Endothelial cell of umbilical vein (primary cell): ENCODE results near the gene ARHGEF6. TPM values are rescaled to one million over a fixed set of nuclear protein-coding genes. Genes with fewer than 3 reads are reported as not detected.

ENCODE experiments used
- BruUV-seq: library from RNA; stranded (reverse); fragments of 400-500 nt; replicated peaks from 2 replicates; lab custom pipeline; 2021; lab: Mats Ljungman, UMichigan
- CTCF ChIA-PET: fragments of 300-600, 350-600 bp; sonication (Branson Sonifier 250); formaldehyde crosslinking; loops from one replicate; lab custom pipeline; 2021; ENCODE audit warnings: antibody characterized with exemption, inconsistent platforms; lab: Charles Lee
- POLR2A ChIA-PET: fragments of 300-600, 350-600 bp; sonication (Branson Sonifier 250); formaldehyde crosslinking; loops from one replicate; lab custom pipeline; 2021; ENCODE audit warnings: antibody characterized with exemption, inconsistent platforms; lab: Charles Lee
- DNase-seq: peaks from one replicate; pipeline ENCODE4 v3.0.0-alpha.2; 2011; ENCODE audit warnings: low read depth, low spot score
- FAIRE-seq: peaks from 2 replicates; lab custom pipeline; 2011; peaks lifted over from hg19 to GRCh38; lab: Jason Lieb, UNC
- H2AFZ ChIP-seq: 2 replicates; pipeline ENCODE4 v1.6.0; 2012; ENCODE audit warnings: low read depth, low read length, control low read depth, inconsistent platforms
- H3K27ac ChIP-seq: 2 replicates; pipeline ENCODE4 v1.5.1; 2011; ENCODE audit warnings: low read depth, mild to moderate bottlenecking, control low read depth, low read length, moderate library complexity; ENCODE audit not compliant: insufficient read depth
- H3K27me3 ChIP-seq, 2 experiments: 2 replicates each; pipeline versions ENCODE4 v1.6.0 to v1.6.1; 2011; ENCODE audit warnings: low read length in 2 of 2, mixed read lengths in 1 of 2; ENCODE audit not compliant: control insufficient read depth in 2 of 2, insufficient read depth in 2 of 2
- H3K36me3 ChIP-seq, 2 experiments: 2 replicates in 1 of 2; 3 replicates in 1 of 2; pipeline ENCODE4 v1.5.1; 2011; ENCODE audit warnings: low read length in 2 of 2, mild to moderate bottlenecking in 1 of 2, moderate library complexity in 1 of 2; ENCODE audit not compliant: control insufficient read depth in 2 of 2, insufficient read depth in 2 of 2; ENCODE audit errors: extremely low read depth in 1 of 2
- H3K4me1 ChIP-seq: 3 replicates; pipeline ENCODE4 v1.5.1; 2011; ENCODE audit warnings: mild to moderate bottlenecking, low read length; ENCODE audit not compliant: control insufficient read depth, insufficient read depth; ENCODE audit errors: extremely low read depth
- H3K4me2 ChIP-seq: 2 replicates; pipeline ENCODE4 v1.6.1; 2011; ENCODE audit warnings: low read length, control low read depth, mixed read lengths; ENCODE audit not compliant: insufficient read depth
- H3K4me3 ChIP-seq, 3 experiments: fragments of 200-600 bp in 1 of 3; sonication (generic), shearing (Covaris generic) in 1 of 3; replicated peaks in 1 of 3; 2 replicates each; pipeline ENCODE4 v1.5.1; 2011 to 2016; ENCODE audit warnings: control low read depth in 3 of 3, low read length in 3 of 3, mild to moderate bottlenecking in 2 of 3, inconsistent platforms in 1 of 3, low read depth in 1 of 3, moderate library complexity in 1 of 3; ENCODE audit not compliant: insufficient read depth in 1 of 3
- H3K79me2 ChIP-seq: 2 replicates; pipeline ENCODE4 v1.6.0; 2012; ENCODE audit warnings: low read length, inconsistent platforms; ENCODE audit not compliant: control insufficient read depth, insufficient read depth
- H3K9ac ChIP-seq: replicated peaks from 2 replicates; pipeline ENCODE3; 2011; ENCODE audit warnings: low read length, control low read depth; ENCODE audit not compliant: insufficient read depth; ENCODE audit errors: extremely low read depth
- H3K9me1 ChIP-seq: replicated peaks from 3 replicates; pipeline ENCODE4 v1.6.0; 2011; ENCODE audit warnings: mild to moderate bottlenecking, low read length; ENCODE audit not compliant: control insufficient read depth, insufficient read depth; ENCODE audit errors: extremely low read depth
- H3K9me3 ChIP-seq: replicated peaks from 2 replicates; pipeline ENCODE4 v1.5.1; 2012; ENCODE audit warnings: low read length, inconsistent platforms; ENCODE audit not compliant: control insufficient read depth, insufficient read depth
- H4K20me1 ChIP-seq: replicated peaks from 2 replicates; pipeline ENCODE3; 2011; ENCODE audit warnings: mild to moderate bottlenecking, low read length; ENCODE audit not compliant: control insufficient read depth, insufficient read depth; ENCODE audit errors: extremely low read depth
- CTCF ChIP-seq, 2 donors: IDR thresholded peaks; 1 replicate in 1 of 2; 2 replicates in 1 of 2; pipeline ENCODE4 v1.5.1; 2011; ENCODE audit warnings: low read length in 2 of 2, mild to moderate bottlenecking in 2 of 2, moderate library complexity in 2 of 2, control low read depth in 1 of 2, inconsistent platforms in 1 of 2, low read depth in 1 of 2; ENCODE audit not compliant: insufficient read depth in 1 of 2; ENCODE audit errors: extremely low read depth in 1 of 2
- EZH2 ChIP-seq: IDR thresholded peaks from 2 replicates; pipeline ENCODE4 v1.6.1; 2012; ENCODE audit warnings: borderline replicate concordance, low read depth, mild to moderate bottlenecking, moderate library complexity, low read length, inconsistent platforms; ENCODE audit not compliant: severe bottlenecking
- FOS ChIP-seq: IDR thresholded peaks from 2 replicates; pipeline ENCODE4 v1.6.1; 2011; ENCODE audit warnings: mild to moderate bottlenecking, low read length, moderate library complexity, borderline replicate concordance; ENCODE audit not compliant: insufficient read depth
- GATA2 ChIP-seq: IDR thresholded peaks from 2 replicates; pipeline ENCODE4 v1.7.0; 2011; ENCODE audit warnings: low read depth, mild to moderate bottlenecking, moderate library complexity, mixed read lengths, low read length; ENCODE audit not compliant: insufficient read length, insufficient read depth
- JUN ChIP-seq: IDR thresholded peaks from 2 replicates; pipeline ENCODE4 v1.6.1; 2011; ENCODE audit warnings: borderline replicate concordance, low read depth; ENCODE audit not compliant: insufficient read length, insufficient read depth
- MAX ChIP-seq: IDR thresholded peaks from 2 replicates; pipeline ENCODE4 v1.6.1; 2011; ENCODE audit not compliant: insufficient read depth, insufficient read length
- MYC ChIP-seq: IDR thresholded peaks from one replicate; pipeline ENCODE4 v1.6.1; 2011; ENCODE audit warnings: mild to moderate bottlenecking, low read depth, low read length
- POLR2A ChIP-seq: IDR thresholded peaks from 2 replicates; pipeline ENCODE4 v1.6.1; 2012; ENCODE audit warnings: low read depth, mild to moderate bottlenecking, control low read depth, low read length
- POLR2AphosphoS5 ChIP-seq: IDR thresholded peaks from 2 replicates; pipeline ENCODE4 v1.6.1; 2012; ENCODE audit warnings: low read depth, mild to moderate bottlenecking, control low read depth, low read length, moderate library complexity; ENCODE audit not compliant: insufficient read depth
- dilution Hi-C: fragments of 300-500 bp; cut with MboI; formaldehyde crosslinking; loops from one replicate; pipeline ENCODE4 v1.15.0; 2019; ENCODE audit warnings: low sequenced_read_pairs; ENCODE audit not compliant: extremely low pct_ligation_motif_present
- intact Hi-C: fragments of 100-400 bp; cut with micrococcal nuclease; formaldehyde crosslinking; loops from one replicate; pipeline ENCODE4 v1.10.0; 2022
- polyA plus RNA-seq, 4 experiments: library from polyadenylated mRNA; depleted of rRNA in 3 of 4; stranded (reverse) in 3 of 4; unstranded in 1 of 4; fragments of >200 nt; gene quantifications; 2 replicates each; pipeline versions ENCODE4 v1.2.1 to v1.2.3, GENCODE V29; 2011 to 2012; ENCODE audit warnings: missing spikeins in 1 of 4
- total RNA-seq: library from RNA; stranded (reverse); gene quantifications from 2 replicates; pipeline ENCODE4 v1.2.3, GENCODE V29; 2021

The ARHGEF6 gene
- total and polyA plus RNA-seq, 2 donors (not counting 3 experiments of a cell fraction or from before 2014, with no cell fraction given) = 4.9 to 6.4 TPM

- Histone ChIP-seq H3K36me3 (no peaks in the 10 kb centered on the region), H3K9me3 (no peaks in the 10 kb centered on the region), H3K4me2 (no peak overlapping the region), H3K9me1 (no peaks in the 10 kb centered on the region), H2AFZ (no peak overlapping the region), H3K27me3 (no peaks in the 10 kb centered on the region), H3K79me2 (no peaks in the 10 kb centered on the region), H3K9ac (no peak overlapping the region), H3K27ac (no peak overlapping the region), H4K20me1 (no peaks in the 10 kb centered on the region), H3K4me1 (no peaks in the 10 kb centered on the region), H3K4me3 (no peak overlapping the region)
- TF ChIP-seq POLR2A (no peak), CTCF (IDR thresholded peaks at IDR 0.05; ENCODE audit: extremely low read depth in 1 of 2, insufficient read depth in 1 of 2, low read depth in 1 of 2, low read length in 2 of 2) (no peak), GATA2 (no peak), FOS (no peak), EZH2 (no peak), JUN (no peak), MAX (no peak), POLR2AphosphoS5 (no peak), MYC (no peak)
- POLR2A ChIA-PET = no interaction called here
- dilution Hi-C loops = no loop called here
- DNase-seq = no peak
- FAIRE-seq = no peak
- CTCF ChIA-PET = no interaction called here
- intact Hi-C loops = no loop called here
- no TSS peak for BruUV-seq
Measured at GRCh38 chrX:136667446-136668168, 113.1 kb downstream of the ARHGEF6 start.
